ENCODE results near the gene FAM107B.

- TF ChIP-seq EZH2 (IDR thresholded peaks at IDR 0.05; ENCODE audit: borderline replicate concordance): no peak
- TF ChIP-seq CTCF (IDR thresholded peaks at IDR 0.05; ENCODE audit: poor library complexity): no peak
- TF ChIP-seq EZH2phosphoT487 (IDR thresholded peaks at IDR 0.05; ENCODE audit: low read depth, severe bottlenecking, unreplicated experiment): no peak
Observed at GRCh38 chr10:14518149-14518548, 256.5 kb downstream of the FAM107B start.

All from hepatocyte (in vitro differentiated cells).